Right lobe of liver (tissue), 4 donors: ENCODE measurements around the gene CD300LB.

Experiments
- POLR2A ChIP-seq: fragments of 450-650 bp; IDR thresholded peaks from one replicate; pipeline ENCODE4 v1.6.1; 2017; ENCODE audit warnings: antibody characterized with exemption, mild to moderate bottlenecking
- TF ChIP-seq, protein P1 (sequence below), 4 donors: fragments of 200-600 bp in 3 of 4; fragments of 450-650 bp in 1 of 4; IDR thresholded peaks; one replicate each; pipeline versions ENCODE4 v1.5.1 to v1.8.0; 2016 to 2022; ENCODE audit warnings: antibody characterized with exemption in 4 of 4, mild to moderate bottlenecking in 2 of 4
- donor health status: DM: no; HTN: no; CAD: no.
- donor health status: DM: no; HTN: no; CAD: no.
- donor health status: DM: no; HTN: yes; CAD: no.

DNA sequence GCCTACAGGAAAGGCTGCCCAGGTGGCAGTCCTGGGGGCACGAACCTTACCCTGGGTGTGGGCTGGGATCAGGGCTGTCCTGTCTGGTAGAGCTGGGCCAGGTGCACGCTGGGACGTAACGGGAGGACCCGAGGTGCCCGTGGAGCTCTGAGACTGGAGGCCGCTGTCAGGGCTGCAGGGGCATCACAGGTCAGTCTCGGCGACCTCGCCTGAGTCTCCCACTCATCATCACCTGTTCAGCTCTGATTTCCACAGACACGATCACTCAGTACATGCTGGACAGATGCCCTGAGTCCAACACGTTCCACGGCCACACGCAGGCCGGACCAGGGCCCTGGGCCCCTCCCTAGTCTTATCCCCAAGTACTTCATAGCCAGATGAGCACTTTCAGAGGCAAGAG lies 19.3 kb upstream of the CD300LB start:
- TF ChIP-seq, protein P1, sequence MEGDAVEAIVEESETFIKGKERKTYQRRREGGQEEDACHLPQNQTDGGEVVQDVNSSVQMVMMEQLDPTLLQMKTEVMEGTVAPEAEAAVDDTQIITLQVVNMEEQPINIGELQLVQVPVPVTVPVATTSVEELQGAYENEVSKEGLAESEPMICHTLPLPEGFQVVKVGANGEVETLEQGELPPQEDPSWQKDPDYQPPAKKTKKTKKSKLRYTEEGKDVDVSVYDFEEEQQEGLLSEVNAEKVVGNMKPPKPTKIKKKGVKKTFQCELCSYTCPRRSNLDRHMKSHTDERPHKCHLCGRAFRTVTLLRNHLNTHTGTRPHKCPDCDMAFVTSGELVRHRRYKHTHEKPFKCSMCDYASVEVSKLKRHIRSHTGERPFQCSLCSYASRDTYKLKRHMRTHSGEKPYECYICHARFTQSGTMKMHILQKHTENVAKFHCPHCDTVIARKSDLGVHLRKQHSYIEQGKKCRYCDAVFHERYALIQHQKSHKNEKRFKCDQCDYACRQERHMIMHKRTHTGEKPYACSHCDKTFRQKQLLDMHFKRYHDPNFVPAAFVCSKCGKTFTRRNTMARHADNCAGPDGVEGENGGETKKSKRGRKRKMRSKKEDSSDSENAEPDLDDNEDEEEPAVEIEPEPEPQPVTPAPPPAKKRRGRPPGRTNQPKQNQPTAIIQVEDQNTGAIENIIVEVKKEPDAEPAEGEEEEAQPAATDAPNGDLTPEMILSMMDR (IDR thresholded peaks at IDR 0.05): no peak
- TF ChIP-seq POLR2A: no peak
